Ovary (tissue), 3 donors: ENCODE data around the gene CEP85L.

Experiments used
- EP300 ChIP-seq: sonication (generic); formaldehyde crosslinking; IDR thresholded peaks from one replicate; pipeline ENCODE4 v1.6.1; 2017; ENCODE audit warnings: antibody characterized with exemption
- POLR2A ChIP-seq: fragments of 450-650 bp; IDR thresholded peaks from one replicate; pipeline ENCODE4 v1.6.1; 2017; ENCODE audit warnings: antibody characterized with exemption, mild to moderate bottlenecking, moderate library complexity
- TF ChIP-seq, protein P1 (sequence below), 3 donors: fragments of 450-650 bp in 2 of 3; fragments of 200-600 bp in 1 of 3; IDR thresholded peaks; one replicate each; pipeline versions ENCODE4 v1.5.1 to v1.8.0; 2016 to 2022; ENCODE audit warnings: antibody characterized with exemption in 3 of 3, mild to moderate bottlenecking in 1 of 3
- donor health status: DM: no; HTN: no; CAD: no.

DNA sequence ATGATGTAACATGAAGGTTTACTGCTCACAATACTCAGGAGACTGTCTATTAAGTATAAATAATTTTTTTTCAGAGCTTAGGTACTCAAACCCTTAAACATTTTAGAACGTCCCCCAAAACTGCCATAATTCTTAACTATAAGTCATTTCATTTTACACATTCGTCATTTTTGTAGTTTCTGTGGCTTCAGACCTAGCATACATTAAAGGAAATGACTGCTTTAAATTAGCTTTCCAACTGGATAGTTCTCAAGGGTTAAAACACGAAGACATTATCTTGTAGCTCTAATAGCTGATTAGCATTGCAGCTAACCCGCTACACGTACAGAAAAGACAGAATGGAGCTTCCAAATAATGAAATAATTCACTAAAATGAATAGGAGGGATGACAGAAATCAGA lies 128.2 kb downstream of the CEP85L start:
- TF ChIP-seq, protein P1, sequence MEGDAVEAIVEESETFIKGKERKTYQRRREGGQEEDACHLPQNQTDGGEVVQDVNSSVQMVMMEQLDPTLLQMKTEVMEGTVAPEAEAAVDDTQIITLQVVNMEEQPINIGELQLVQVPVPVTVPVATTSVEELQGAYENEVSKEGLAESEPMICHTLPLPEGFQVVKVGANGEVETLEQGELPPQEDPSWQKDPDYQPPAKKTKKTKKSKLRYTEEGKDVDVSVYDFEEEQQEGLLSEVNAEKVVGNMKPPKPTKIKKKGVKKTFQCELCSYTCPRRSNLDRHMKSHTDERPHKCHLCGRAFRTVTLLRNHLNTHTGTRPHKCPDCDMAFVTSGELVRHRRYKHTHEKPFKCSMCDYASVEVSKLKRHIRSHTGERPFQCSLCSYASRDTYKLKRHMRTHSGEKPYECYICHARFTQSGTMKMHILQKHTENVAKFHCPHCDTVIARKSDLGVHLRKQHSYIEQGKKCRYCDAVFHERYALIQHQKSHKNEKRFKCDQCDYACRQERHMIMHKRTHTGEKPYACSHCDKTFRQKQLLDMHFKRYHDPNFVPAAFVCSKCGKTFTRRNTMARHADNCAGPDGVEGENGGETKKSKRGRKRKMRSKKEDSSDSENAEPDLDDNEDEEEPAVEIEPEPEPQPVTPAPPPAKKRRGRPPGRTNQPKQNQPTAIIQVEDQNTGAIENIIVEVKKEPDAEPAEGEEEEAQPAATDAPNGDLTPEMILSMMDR (IDR thresholded peaks at IDR 0.05), result no peak
- TF ChIP-seq POLR2A, result no peak
- no peak for TF ChIP-seq EP300
